Measurements from ENCODE around the gene ST3GAL5. TPM values are rescaled to one million over a fixed set of nuclear protein-coding genes. Genes with fewer than 3 reads are reported as not detected.
A peak's percentile ranks its signal among the peaks of the same experiment; 100 is the strongest.

Gene ST3GAL5
- total RNA-seq, 4 donors from 2014 or later: 10.8 to 23.9 (median 16.5) TPM

DNA sequence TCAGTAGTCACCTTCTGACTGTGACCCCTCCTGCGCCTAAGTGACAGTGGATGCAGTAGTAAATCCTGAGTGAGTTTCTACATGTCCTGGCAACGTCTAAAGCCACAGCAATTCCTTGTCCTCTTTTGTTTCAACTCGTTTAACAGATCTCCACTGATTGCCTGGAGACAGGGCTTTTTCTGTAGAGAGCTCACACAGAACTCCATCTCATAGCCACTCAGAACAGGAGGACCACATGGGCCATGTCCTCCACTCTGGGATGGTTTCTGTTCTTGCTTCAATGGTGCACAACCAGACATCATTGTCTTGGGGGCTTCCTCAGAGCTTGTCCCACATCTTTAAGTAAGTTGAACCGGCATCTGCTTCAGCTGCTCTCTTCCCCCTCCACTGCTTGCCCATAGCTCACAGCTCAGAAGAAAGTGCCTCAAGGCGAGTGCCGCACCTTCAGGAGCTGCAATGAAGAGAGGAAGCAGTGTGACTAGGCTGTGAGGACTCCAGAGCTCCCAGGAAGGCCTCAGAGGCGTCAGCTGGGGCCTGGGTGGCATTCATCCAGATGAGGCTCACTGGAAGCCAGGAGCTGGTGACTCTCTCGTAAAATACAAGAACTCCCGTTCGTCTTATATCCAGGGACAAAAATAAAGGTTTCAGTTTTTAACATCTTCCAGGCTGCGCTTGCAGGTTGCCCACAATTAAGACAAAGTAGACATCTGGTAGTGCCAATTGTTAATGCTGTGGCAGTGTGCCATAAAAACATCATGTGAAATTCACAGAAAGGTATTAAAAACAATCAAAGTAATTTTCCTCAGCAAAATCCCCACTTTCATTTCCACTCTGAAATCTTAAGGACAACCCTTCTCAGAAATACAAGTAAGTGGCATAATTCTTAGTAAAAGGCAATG lies 37.3 kb downstream of the ST3GAL5 start:
- Histone ChIP-seq H3K36me3 (peaks cover 0 to 7% (median 0%) of the 10 kb centered on the region in 3 donors), H3K9me3 (no peaks in the 10 kb centered on the region), H3K4me3 (peak overlapping the region in 1 of 4 donors; percentile 7), H3K4me1 (peaks cover 0 to 31% (median 10%) of the 10 kb centered on the region in 4 donors), H3K27ac (peak overlapping the region; percentile 8 to 93 (median 79)), H3K27me3 (no peaks in the 10 kb centered on the region)
- DNase-seq: peak in 2 of 3 donors; percentile 33 to 60
- TF ChIP-seq POLR2A (IDR thresholded peaks at IDR 0.05): no peak
- TF ChIP-seq, protein P1, sequence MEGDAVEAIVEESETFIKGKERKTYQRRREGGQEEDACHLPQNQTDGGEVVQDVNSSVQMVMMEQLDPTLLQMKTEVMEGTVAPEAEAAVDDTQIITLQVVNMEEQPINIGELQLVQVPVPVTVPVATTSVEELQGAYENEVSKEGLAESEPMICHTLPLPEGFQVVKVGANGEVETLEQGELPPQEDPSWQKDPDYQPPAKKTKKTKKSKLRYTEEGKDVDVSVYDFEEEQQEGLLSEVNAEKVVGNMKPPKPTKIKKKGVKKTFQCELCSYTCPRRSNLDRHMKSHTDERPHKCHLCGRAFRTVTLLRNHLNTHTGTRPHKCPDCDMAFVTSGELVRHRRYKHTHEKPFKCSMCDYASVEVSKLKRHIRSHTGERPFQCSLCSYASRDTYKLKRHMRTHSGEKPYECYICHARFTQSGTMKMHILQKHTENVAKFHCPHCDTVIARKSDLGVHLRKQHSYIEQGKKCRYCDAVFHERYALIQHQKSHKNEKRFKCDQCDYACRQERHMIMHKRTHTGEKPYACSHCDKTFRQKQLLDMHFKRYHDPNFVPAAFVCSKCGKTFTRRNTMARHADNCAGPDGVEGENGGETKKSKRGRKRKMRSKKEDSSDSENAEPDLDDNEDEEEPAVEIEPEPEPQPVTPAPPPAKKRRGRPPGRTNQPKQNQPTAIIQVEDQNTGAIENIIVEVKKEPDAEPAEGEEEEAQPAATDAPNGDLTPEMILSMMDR (IDR thresholded peaks at IDR 0.05): no peak

DNA sequence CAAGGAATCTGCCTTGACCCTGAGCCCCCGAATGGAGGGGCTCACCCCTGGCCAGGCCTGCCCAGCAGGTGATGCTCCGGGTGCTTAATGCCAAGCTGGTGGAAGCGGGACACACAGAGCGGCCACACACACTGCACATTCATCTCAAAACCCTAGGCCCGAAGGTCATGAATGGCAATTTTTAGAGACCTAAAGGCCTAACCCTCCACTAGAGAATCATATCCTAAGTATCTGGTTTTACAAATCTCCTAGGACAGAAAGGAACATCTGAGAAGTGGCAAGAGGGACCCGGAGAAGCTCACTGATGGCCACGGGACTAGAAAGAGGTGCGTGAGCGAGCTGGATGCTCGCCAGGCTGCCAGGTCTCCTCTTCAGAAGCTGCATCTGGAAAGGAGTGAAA lies 38.3 kb downstream of the ST3GAL5 start:
- TF ChIP-seq, protein P1 (IDR thresholded peaks at IDR 0.05): no peak
- H3K27me3 ChIP-seq: no peaks in the 10 kb centered on the region
- peaks cover 0 to 7% (median 0%) of the 10 kb centered on the region in 3 donors for H3K36me3 ChIP-seq
- H3K4me1 ChIP-seq: peaks cover 0 to 31% (median 10%) of the 10 kb centered on the region in 4 donors
- no peak overlapping the region for H3K4me3 ChIP-seq
- H3K9me3 ChIP-seq: no peaks in the 10 kb centered on the region
- DNase-seq: no peak
- H3K27ac ChIP-seq: peak overlapping the region in 1 of 4 donors; percentile 82

DNA sequence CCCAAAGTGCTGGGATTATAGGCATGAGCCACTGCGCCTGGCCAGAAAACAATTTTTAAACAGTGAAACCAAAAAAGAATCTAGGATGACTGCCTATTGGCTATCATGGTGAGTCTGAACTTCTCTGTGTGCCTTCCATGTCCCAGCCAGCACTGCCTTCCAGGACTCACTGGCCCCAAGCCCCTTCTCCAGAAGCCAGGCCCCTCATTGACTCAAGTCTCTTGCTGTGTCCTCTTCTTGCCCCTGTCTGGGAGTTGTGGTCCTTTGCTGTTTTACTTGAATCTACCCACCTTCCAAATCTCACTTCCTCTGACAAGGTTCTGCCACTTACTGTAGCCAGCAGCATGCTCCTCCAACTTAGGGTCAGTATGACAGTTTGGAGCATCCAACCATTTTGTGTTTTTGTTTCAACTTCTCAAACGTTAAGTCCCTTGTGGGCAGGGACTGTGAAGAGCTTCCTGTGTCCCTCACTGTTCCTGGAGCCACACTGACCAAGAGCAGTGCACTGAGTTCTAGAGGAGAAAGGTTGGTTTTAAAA lies 41.7 kb downstream of the ST3GAL5 start:
- Histone ChIP-seq H3K27me3 (no peaks in the 10 kb centered on the region), H3K9me3 (no peaks in the 10 kb centered on the region), H3K27ac (no peak overlapping the region), H3K4me1 (peaks cover 0 to 6% (median 0%) of the 10 kb centered on the region in 4 donors), H3K36me3 (peaks cover 0 to 7% (median 0%) of the 10 kb centered on the region in 3 donors), H3K4me3 (no peak overlapping the region)
- TF ChIP-seq, protein P1 (IDR thresholded peaks at IDR 0.05): no peak
- TF ChIP-seq POLR2A (IDR thresholded peaks at IDR 0.05): no peak
- no peak for DNase-seq

DNA sequence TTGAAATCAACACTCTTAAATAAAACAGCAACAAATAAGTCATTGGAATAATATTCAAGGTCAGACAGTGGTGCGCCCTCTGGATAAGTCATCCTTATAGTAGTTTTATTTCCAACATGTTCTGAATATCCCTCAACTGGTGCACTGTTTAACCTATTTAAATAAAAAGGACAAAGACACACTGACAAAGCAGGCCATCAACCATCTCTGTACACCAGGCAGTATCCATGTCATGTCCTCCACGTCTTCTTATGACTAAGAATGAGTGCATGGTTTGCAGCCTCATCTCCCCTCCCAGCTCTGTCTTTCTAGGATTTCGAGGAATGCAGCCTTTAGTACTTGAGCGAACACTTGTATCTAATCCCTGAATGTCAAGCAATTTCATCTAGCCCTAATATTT lies 42.4 kb downstream of the ST3GAL5 start:
- TF ChIP-seq POLR2A (IDR thresholded peaks at IDR 0.05): no peak
- TF ChIP-seq, protein P1 (IDR thresholded peaks at IDR 0.05): no peak
- Histone ChIP-seq H3K27ac (no peak overlapping the region), H3K27me3 (no peaks in the 10 kb centered on the region), H3K36me3 (peaks cover 0 to 7% (median 0%) of the 10 kb centered on the region in 3 donors), H3K4me1 (peaks cover 0 to 3% (median 0%) of the 10 kb centered on the region in 4 donors), H3K9me3 (no peaks in the 10 kb centered on the region), H3K4me3 (no peak overlapping the region)
- DNase-seq: no peak

DNA sequence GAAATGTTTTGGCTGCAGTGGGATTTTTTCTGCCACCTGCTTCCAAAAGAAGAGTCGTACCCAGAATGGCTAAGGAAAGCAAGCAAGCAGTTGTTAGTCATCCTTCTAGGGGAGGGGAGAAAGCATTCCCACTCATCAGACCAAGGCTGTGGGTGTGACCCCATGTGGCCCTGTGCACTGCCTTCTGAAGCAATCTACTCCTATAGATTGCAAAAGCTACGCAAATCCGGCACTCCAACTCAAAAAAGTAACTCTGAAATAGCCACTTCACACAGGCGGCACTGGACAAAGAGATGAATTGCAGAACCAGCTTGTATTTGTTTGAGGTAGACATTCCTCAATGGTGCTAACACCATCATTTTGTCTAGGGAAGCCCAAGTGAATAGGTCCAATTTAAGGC lies 44.3 kb downstream of the ST3GAL5 start:
- DNase-seq: no peak
- TF ChIP-seq, protein P1 (IDR thresholded peaks at IDR 0.05): no peak
- no peak for TF ChIP-seq POLR2A (IDR thresholded peaks at IDR 0.05)
- Histone ChIP-seq H3K27me3 (no peaks in the 10 kb centered on the region), H3K4me3 (no peak overlapping the region), H3K36me3 (peaks cover 0 to 7% (median 3%) of the 10 kb centered on the region in 3 donors), H3K27ac (no peak overlapping the region), H3K4me1 (no peaks in the 10 kb centered on the region), H3K9me3 (no peaks in the 10 kb centered on the region)
